HT1080 (cell line): Measurements from ENCODE around the gene RTP4. TPM values are rescaled to one million over a fixed set of nuclear protein-coding genes. Genes with fewer than 3 reads are reported as not detected.

Experiments used
- DNase-seq: peaks from one replicate; pipeline ENCODE4 v3.0.0-alpha.2; 2015; ENCODE audit warnings: low read depth
- polyA plus RNA-seq, 2 experiments: library from polyadenylated mRNA; depleted of rRNA; stranded (reverse); fragments of >200 nt; gene quantifications; 2 replicates each; pipeline ENCODE4 v1.2.3, GENCODE V29; 2015
- total RNA-seq: library from RNA; depleted of rRNA; stranded (reverse); fragments of >200 nt; shearing (Covaris generic); gene quantifications from 2 replicates; pipeline ENCODE4 v1.2.3, GENCODE V29; 2014; rRNA removed

Gene RTP4, protein sequence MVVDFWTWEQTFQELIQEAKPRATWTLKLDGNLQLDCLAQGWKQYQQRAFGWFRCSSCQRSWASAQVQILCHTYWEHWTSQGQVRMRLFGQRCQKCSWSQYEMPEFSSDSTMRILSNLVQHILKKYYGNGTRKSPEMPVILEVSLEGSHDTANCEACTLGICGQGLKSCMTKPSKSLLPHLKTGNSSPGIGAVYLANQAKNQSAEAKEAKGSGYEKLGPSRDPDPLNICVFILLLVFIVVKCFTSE
- total RNA-seq = 0.26 and 0.60 TPM in 2 replicates
- 0.81 and 1.0 TPM in 2 replicates for polyA plus RNA-seq (2015; cell fraction: cytosol; rRNA removed)
- 1.3 and 2.0 TPM in 2 replicates for polyA plus RNA-seq (2015; cell fraction: nucleus; rRNA removed)

DNA sequence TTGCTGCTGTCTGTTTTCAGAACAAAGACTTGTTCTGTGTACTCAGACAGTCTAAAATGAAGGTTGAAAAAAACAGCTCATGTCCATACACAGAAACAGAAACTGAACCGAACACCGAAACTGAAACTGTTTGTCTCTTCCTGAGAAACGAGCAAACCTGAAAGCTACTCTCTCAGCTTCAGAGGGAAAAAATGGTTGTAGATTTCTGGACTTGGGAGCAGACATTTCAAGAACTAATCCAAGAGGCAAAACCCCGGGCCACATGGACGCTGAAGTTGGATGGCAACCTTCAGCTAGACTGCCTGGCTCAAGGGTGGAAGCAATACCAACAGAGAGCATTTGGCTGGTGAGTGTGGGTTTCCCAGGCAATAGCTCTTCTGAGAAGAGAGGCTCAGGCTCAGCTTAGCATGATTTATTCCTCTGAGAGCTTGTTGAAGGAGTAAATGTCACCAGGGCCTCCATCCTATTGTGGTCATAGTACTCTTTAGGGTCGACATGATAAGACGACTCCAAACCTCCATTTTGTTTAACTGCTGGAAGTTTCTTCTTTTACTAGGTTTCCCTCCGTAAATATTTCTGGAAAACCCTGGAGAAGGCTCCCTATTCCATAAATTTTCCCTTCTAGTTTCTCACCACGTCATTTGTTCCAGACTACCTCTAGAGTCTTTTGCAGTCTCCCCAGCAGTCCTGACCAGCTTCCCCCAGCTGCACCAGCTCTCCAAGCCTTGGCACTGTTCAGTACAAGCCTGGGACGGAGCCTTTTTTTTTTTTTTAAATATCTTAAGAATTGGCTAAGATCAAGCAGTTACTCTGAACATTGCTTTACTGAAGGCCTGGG is at the start of gene RTP4:
TSS of gene RTP4 (plus strand) at position 135 of the 838 bp plus-strand sequence. CDS start at position 192, 57 bp downstream.
- DNase-seq = peak; percentile 43

DNA sequence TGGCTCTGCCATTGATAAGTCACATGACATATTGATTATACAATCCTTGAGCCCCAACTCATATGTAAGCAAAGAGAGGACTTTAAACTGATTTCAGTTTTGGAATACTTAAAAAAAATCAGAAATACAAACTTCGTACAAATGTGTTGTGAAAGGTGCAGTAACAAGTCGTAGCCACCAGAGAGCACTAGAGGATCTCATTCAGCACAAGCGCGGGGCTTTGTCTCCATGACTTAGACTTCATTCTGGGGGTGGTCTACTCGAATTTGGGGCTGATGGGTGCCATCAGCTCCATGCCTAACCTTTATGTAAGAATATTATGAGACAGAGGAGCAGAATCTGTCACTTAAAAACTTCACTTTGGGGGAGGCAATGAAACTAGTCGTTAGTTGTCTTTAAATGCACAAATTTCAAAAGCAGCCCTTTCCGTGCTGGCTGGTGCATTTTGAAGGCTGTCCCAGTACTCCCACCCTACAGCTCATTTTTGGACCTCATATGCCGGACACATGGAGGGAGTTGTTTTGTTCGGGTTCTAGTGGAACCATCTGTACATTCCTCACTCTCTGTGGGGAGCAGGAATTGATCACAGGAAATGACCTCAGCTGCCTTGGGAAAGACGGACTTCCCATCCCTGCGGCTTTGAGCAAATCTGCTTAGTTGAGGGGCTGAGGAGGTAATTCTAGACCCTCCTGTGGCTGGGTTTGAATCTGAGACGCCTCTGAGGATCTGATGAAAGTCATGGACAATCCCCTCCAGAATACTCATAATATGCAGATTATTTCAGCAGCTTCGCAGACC is 49.2 kb upstream of the RTP4 start:
- DNase-seq = peak; percentile 69

DNA sequence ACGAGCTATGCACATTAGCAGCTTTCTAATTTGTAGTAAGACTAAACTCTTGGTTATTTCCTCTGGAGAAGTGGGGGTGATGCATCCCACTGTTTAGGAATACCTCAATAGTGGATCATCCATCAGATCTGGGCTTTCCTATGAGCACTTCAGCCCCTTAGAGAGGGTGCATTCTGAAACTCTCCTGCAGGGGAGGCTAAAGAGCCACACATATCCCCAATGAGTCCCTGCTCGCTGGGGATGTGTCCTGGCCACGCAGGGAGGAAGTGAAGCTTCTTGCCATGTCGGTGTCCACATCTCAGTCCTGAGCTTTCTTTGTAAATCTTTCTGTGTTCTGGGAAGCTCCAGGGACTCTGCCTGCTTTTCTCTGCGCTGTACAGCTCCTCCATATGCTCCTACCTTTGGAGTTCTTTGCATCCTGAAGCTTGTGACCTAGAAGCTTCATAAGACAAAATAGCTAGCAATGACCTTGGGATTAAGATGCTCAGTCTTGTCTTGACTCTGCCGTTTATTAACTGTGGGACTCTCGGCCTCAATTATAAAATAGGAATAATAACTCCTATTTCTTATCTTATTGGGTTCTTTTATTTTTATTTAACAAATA is 48.4 kb upstream of the RTP4 start:
- peak; percentile 71 for DNase-seq

DNA sequence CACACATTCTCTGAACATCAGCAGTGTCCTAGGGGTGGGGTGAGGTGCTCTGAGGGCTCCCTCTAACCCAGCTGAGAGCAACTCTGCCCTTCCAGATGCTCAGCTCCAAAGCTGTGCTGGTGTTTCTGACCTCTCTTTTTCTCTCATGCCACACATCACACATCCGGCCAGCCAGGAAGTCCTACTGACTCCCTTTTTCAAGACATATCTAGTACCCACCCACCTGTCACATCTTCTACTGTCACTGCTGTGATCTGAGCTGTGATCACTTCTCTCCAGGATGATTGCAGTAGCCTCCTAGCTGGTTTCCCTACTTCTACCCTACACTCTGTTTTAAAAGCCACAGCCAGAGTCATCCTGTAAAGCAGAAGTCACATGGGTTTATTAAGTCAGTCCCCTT is 46.4 kb upstream of the RTP4 start:
- DNase-seq = no peak

DNA sequence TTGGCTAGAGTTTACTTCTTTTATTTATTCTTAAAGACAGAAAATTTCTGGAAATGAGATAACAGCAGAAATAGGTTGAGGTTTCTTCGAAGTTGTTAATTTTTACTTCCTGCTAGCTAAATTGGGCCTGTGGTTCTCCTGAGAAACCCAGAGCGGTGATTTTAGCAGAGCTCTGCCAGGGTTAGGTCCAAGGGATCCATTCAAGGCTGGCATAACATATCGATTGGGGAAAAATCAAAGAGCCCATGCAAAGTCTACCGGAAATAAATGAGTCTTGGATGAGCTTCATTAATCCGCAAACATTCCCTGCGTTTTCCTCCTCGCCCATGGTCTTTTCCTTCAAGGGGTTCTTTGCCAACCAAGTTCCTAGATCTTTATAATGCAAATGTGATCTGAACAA is 45.9 kb upstream of the RTP4 start:
- no peak for DNase-seq

DNA sequence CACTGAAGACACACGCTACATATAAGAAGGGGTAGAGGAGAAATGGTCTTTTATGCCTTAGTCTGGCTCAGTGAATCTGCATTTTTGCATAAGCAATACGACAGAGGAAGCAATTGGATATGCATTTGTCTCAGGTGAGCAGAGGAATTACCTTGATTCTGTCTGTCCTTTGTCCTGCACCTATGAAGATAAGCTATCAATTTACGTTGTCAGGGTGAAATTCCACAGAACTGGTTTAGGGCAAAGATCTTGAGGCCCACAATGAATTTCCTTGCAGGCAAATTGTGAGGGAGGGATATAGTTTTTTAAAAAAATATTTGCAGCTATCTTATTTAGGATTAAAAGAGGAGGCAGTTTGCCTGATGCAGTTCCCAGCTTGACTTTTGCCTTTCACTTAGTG is 45.1 kb upstream of the RTP4 start:
- DNase-seq = no peak

DNA sequence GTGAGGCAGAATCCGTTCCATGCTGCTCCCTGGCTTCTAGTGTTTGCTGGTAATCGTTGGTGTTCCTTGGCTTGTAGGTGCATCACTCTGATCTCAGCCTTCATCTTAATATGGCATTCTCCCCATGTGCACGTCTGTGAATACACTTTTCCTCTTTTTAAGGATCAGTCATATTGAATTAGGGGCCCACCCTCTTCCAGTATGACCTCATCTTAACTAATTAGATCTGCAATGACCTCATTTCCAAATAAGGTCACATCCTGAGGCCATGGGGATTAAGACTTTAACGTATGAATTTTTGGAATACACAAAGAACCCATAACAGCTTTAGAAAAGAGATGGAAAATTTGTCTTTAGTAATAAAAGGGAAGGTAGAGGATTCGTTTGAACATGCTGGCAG is 42.6 kb upstream of the RTP4 start:
- no peak for DNase-seq

DNA sequence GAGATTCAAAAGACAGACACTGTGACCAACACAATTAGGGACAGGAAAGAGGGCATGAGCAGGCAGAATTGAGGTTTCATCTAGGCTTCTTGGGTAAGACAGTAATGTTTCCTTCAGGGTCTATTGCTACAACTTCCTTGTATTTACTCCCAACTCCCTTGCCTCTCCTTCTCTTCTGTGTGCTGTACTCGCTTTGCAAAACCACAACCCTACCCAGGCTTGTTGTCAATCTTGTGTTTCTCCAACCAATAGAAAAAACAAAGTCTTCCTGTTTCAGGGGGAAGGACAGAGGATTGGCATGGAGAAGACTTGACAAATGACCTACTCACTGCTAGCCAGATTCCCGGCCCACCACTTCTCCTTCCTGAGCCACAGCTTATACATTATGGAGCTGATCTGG is 40.3 kb upstream of the RTP4 start:
- no peak for DNase-seq

DNA sequence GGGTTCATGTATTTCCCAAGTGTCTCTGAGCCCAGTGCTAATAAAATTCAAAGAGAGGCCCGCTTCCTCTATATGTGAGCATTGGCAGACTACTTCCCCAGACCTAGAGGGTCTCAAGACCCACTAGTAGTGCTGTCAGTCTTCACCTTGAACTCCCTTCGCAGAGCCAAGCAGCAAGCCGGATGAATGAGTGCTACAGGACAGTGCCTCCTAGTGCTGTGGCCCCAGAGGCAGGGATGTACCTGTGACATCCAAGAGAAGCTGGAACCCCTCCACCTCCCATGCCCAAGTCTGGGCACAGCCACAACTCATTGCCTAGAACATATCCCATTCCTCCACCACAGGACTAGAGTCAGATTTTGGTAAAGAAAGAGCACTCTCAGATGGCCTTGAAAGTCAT is 39.5 kb upstream of the RTP4 start:
- DNase-seq = no peak

DNA sequence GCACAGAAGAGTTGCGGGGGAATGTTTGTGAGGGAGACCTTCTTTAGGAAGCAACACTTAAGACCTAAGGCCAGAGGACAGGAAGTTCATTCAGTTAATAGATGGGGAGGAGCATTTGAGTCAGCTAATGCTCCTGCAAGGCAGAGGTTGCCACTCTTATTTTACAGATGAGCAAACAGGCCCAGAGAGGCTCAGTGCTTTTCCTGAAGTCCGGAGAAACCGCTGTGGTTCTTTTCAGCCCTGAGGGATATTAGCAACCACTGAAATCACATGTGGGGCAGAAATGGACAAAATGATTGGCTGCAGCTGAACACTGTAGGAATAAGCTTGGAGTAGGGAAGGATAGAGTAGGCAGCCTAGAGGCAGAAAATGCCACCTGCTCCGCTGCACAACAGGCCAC is 33.3 kb upstream of the RTP4 start:
- no peak for DNase-seq

DNA sequence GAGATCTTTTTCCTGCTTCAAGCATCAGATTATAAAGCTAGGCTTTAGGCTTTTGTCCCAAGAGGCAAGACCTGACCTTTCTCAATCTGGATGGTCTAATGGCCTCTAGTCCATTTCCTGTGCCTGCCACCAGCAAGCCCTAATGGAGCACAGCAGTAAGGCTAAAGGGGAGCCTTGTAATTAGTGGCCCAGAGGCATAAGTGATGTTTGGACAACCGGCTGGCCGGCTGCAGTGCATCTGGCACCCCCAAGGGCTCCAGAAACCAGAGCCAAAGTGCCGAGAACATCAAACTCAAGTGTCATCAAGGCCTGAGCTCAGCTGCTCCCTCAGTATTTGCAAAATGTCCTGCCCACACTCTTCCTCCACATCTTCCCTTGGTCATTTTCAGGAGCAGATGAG is 31.9 kb upstream of the RTP4 start:
- DNase-seq = no peak

DNA sequence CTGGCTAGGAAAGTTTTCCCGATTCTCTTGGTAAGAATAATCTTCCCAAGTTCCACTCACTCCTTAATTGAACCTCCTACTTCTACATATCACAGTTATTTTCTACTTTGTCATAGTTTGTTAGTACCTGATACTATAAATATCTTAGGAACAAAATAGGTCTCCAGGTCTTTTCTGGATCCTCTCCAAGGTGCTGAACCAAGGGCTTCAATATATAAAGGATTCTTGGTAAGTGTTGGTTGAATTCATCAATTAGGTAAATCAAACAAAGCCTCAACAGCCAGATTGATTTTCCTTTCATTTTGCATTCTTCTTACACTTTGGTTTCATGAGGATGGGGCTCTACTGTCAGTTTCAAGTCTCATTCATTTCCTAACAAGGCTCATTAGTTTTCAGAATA is 27.6 kb upstream of the RTP4 start:
- DNase-seq = no peak

DNA sequence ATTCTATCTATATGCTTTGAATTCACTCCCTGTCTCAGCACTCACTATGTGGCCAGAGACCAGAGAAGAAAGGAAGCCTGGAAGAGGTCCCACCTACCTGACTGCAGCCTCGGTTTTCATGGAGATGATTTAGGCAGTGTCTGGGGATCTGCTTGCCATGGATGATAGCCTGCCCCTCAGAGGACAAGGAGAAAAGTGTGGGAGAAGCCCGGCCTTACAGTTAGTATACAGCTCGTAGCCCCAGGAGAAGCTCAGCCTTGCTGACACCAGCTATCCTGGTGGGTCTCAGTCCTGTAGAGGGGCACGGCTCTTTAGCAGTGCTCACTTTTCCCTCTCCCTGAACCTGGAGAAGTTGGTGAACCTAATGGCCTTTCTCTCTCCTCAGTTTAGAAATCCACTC is 25.9 kb upstream of the RTP4 start:
- DNase-seq = no peak

DNA sequence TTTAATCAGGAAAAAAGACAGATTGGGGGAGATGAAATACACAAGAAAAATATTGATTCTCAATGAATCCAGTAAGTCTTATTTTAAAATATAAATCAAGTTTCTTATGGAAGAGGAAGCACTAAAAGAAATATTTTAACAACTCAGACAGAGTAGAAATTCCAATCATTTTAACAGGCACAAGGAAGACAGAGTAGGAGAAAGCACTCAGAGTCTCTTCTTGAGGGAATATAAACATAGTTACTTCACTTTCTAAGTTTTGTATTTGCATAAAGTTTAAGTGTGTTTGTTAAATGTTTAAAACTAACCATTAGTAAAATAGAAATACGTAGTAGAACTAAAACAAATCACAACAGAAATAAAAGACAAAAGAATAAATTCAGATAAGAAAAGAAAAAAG is 24.5 kb upstream of the RTP4 start:
- no peak for DNase-seq

DNA sequence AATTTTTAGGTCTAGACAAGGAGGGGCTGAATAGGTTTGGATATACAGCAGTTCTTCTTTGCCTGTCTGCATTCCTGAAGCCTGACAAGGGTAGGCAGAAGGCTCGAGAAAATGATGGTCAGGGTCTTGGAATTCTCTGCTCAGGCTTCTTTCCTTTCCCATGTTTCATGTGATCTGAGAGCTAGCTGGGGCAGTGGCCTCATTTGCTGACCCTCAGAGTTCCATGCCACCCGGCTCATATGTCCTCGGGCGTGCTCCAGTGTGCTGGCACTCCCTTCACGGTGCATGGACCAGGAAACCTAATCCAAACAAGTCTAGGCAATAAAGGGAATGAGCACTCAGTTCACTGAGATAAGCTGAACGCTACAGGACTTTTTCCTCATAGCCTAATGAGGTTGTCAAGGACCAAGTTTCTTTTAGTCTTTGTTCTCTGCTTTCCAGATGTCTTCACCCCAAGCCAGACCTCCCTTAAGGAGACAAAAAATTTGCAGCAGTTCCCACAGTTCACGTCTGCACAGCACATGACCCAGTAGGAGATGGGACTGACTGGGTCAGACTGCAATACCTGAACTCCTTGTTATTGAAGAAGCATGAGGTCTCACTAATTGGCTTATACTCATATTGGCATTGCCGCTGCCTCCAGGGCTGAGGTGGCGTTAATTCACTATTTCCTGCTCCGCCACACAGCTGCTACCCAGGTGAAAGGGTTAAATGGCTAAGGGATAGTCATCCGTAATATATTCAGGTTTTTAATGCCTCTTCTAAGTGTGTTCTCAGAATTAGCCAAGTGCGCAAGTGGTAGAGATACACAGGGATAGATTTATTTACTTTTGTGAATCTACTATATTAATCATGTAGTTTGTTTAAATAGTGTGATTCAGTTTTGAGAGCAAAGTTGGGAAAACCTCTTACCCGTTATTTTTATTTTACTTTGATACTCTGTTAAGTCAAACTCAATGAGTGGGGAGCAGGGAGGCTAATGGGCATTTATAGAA is 15.3 kb upstream of the RTP4 start:
- DNase-seq = no peak

DNA sequence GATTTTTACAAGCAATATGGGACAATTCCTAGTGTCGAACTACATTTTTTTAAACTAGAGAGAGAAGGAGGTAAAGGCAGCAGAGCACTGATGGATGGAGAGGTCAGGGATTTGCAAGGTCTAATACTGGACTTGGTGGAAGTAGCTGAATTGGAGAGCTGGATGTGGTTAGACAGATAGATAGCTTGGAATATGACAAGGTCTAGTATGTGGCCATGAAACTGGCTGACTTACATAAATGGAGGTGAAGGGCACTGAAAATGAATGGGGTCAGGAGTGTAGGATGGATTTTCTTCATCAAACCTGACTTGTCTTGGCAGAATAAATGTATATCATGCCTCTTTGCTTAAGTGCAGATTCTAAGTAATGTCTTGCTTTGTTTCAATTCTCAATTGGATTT is 10.1 kb upstream of the RTP4 start:
- DNase-seq = no peak

DNA sequence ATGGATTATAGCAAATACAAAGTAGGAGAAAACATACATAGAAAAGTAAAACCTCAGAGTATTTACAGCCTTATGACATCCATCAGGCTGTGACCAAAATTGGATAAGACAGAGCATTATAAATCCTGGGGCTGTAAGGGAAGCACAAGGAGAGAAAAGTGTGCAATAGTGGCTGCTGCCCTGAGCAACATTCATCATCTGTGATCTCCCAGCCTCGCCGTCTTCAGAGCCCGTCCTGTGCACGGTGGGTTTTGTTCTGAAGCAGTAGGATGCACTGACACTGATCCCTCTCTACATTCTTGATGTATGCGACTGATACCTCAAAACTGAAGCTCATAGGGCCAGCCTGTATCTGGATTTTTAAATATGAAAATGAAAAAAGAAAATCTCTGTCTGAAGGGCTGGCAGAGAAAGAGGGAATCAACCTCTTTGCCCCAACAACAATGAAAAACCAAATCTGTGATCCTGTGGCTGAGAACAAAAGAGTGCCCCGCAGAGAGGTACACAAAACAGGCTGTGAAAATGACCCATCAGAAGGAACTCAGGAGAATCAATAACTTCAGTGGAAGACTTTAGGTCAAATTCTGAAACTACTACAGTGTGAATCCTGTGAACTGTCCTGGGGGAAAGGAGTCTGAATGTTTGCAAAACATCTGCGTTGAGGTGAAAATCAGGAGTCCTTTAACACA is 8.2 kb upstream of the RTP4 start:
- no peak for DNase-seq

DNA sequence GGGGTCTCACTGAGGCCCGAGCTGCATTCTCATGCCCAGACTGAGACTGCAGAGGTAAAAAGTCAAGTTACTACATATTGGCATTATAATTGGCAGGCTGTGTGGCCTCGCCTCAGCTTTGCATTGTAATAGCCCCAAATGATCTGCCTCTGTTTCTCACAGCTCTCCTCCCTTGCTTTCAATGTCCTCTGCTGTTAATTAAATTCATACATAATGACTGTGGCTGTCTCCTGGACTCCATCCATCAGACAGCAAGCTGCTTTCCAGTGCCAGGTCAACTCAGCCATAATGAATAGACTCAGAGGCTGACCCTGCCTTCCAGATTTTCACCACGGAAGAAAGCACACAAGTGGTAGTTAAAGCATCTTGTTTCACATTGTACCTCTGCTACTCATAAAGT is 7.6 kb upstream of the RTP4 start:
- DNase-seq = no peak

DNA sequence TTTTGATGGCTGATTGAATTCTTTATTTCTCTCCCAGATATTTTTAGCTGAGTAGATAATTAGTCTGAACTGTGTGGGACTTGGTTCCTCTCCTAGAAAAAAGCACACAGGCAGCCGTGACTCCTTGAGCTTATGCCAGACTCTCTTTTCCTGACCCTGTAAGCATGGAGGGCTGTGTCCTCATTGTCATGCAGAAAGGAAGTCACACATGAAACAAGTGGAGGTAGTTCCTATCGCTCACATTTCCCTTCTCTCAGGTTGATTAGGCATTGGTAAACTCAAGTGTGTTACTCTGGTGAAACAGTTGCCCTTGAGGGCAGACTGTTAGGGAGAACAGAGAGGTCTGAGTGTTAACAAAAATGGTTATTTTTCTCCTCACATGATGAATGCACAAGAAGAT is 6.3 kb upstream of the RTP4 start:
- no peak for DNase-seq
